Transverse colon (tissue), 4 donors: Measurements from ENCODE around the gene HBS1L. TPM values are rescaled to one million over a fixed set of nuclear protein-coding genes. Genes with fewer than 3 reads are reported as not detected.

ENCODE experiments used
- DNase-seq: peaks from one replicate; pipeline ENCODE4 v3.0.0-alpha.2; 2019
- H3K27ac ChIP-seq, 4 donors: fragments of 200-600 bp; sonication (generic); 2 replicates each; pipeline ENCODE4 v1.5.1; 2016 to 2018; ENCODE audit warnings: inconsistent platforms in 4 of 4
- H3K27me3 ChIP-seq: fragments of 200-600 bp; sonication (generic); 2 replicates; pipeline ENCODE4 v1.5.1; 2017; ENCODE audit warnings: inconsistent platforms
- H3K36me3 ChIP-seq, 4 donors: fragments of 200-600 bp; sonication (generic); 2 replicates each; pipeline ENCODE4 v1.5.1; 2017 to 2019; ENCODE audit warnings: inconsistent platforms in 4 of 4
- H3K4me1 ChIP-seq, 4 donors: fragments of 200-600 bp; sonication (generic); 2 replicates each; pipeline ENCODE4 v1.5.1; 2017 to 2020; ENCODE audit warnings: inconsistent platforms in 4 of 4
- H3K4me3 ChIP-seq, 4 donors: fragments of 200-600 bp; sonication (generic); 1 replicate in 1 of 4; 2 replicates in 3 of 4; pipeline versions ENCODE4 v1.5.1 to v1.6.1; 2017 to 2019; ENCODE audit warnings: inconsistent platforms in 4 of 4
- H3K9me3 ChIP-seq, 2 donors: fragments of 200-600 bp; sonication (generic); 2 replicates each; pipeline ENCODE4 v1.5.1; 2017 to 2019; ENCODE audit warnings: inconsistent platforms in 2 of 2
- CTCF ChIP-seq, 5 experiments: fragments of 200-600 bp in 3 of 5; fragments of 450-650 bp in 2 of 5; sonication (generic) in 3 of 5; IDR thresholded peaks; 1 replicate in 2 of 5; 2 replicates in 3 of 5; pipeline ENCODE4 v1.5.1; 2016 to 2017; ENCODE audit warnings: antibody characterized with exemption in 5 of 5, inconsistent platforms in 3 of 5, mild to moderate bottlenecking in 2 of 5, moderate library complexity in 1 of 5
- EP300 ChIP-seq: sonication (generic); formaldehyde crosslinking; IDR thresholded peaks from one replicate; pipeline ENCODE4 v1.6.1; 2017; ENCODE audit warnings: antibody characterized with exemption, low read depth
- POLR2A ChIP-seq: fragments of 450-650 bp; IDR thresholded peaks from one replicate; pipeline ENCODE4 v1.6.1; 2016; ENCODE audit warnings: antibody characterized with exemption, mild to moderate bottlenecking, moderate library complexity
- POLR2AphosphoS5 ChIP-seq, 3 donors: sonication (generic); formaldehyde crosslinking; IDR thresholded peaks; one replicate each; pipeline ENCODE4 v1.6.1; 2016; ENCODE audit warnings: antibody characterized with exemption in 3 of 3
- WGBS, 2 donors: methylation state at CpG; one replicate each; pipeline ENCODE4 v1.1.5; 2018; ENCODE audit warnings: low coverage in 1 of 2; 5-methylcytosine and 5-hydroxymethylcytosine counted together
- in situ Hi-C, 4 donors: fragments of 200-750 bp; cut with MboI; loops; one replicate each; pipeline versions ENCODE4 v1.15.0 to v1.15.1; 2017; ENCODE audit warnings: low sequenced_read_pairs in 3 of 4, low pct_ligation_motif_present in 1 of 4, low pct_unique_long_range_greater_than_20kb in 1 of 4
- intact Hi-C: fragments of 100-400 bp; cut with DNase I; formaldehyde crosslinking; loops from one replicate; pipeline ENCODE4 v1.15.1; 2023; ENCODE audit warnings: low total_unique reads
- total RNA-seq, 4 donors: library from RNA; depleted of rRNA; stranded (reverse); fragments of >200 nt; gene quantifications; one replicate each; pipeline ENCODE4 v1.1.0, GENCODE V29; 2016

The HBS1L gene
- total RNA-seq, 4 donors from 2014 or later: 18.9 to 33.2 (median 27.1) TPM

DNA sequence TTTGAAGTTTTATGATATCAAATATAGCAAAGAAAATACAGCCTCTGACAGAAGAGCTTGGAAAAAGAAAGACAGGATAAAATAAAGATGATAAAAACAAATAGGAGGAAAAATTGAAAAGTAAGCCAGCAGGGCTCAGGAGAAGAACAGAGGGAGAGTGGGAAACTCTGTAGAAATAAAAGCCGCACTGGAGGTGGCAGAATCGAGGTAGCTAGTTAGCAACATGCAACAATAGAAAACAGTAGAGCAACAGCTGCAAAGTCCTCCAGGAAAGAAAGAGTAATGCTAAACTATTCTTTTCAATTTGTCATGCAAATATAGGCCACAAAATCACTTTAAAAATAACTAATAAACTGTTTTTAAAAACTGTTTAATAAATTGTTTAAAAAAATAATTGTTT is 28.8 kb downstream of the HBS1L start:
- Histone ChIP-seq H3K4me3 (no peak overlapping the region), H3K9me3 (no peaks in the 10 kb centered on the region), H3K27ac (no peak overlapping the region), H3K4me1 (no peaks in the 10 kb centered on the region), H3K36me3 (peaks cover 0 to 7% (median 0%) of the 10 kb centered on the region in 4 donors), H3K27me3 (no peaks in the 10 kb centered on the region)
- DNase-seq: no peak
- no peak for TF ChIP-seq POLR2AphosphoS5 (IDR thresholded peaks at IDR 0.05)
- no peak for TF ChIP-seq EP300
- TF ChIP-seq POLR2A: no peak
- no peak for TF ChIP-seq CTCF (IDR thresholded peaks at IDR 0.05)
- 93% methylated on average over 2 of the region's 2 CpGs; no CpG with 5 or more reads in 1 of the 2 donors for WGBS, 2 donors
- in situ Hi-C loops (no loop called here), intact Hi-C loops (no loop called here)

- H3K9me3 ChIP-seq: no peaks in the 10 kb centered on the region
- WGBS, 2 donors: 95 to 96% methylated on average over 2 of the region's 2 CpGs
- no peak overlapping the region for H3K4me3 ChIP-seq
- H3K27me3 ChIP-seq: no peaks in the 10 kb centered on the region
- intact Hi-C loops: no loop called here
- no peak for DNase-seq
- no peak overlapping the region for H3K27ac ChIP-seq
- H3K36me3 ChIP-seq: peaks cover 0 to 6% (median 0%) of the 10 kb centered on the region in 4 donors
- no peaks in the 10 kb centered on the region for H3K4me1 ChIP-seq
- in situ Hi-C loops: no loop called here
- TF ChIP-seq POLR2A: no peak
- TF ChIP-seq POLR2AphosphoS5 (IDR thresholded peaks at IDR 0.05): no peak
- no peak for TF ChIP-seq CTCF (IDR thresholded peaks at IDR 0.05)
- no peak for TF ChIP-seq EP300
Observed at GRCh38 chr6:135025175-135025574, 29.4 kb downstream of the HBS1L start.

GRCh38 chr6:135022050-135022697 is 32.4 kb downstream of the HBS1L start:
- WGBS, 2 donors: 77 to 78% methylated on average over 2 of the region's 2 CpGs
- H3K27me3 ChIP-seq: no peaks in the 10 kb centered on the region
- no peaks in the 10 kb centered on the region for H3K4me1 ChIP-seq
- in situ Hi-C loops (no loop called here), intact Hi-C loops (no loop called here)
- no peaks in the 10 kb centered on the region for H3K36me3 ChIP-seq
- H3K4me3 ChIP-seq: no peak overlapping the region
- H3K9me3 ChIP-seq: no peaks in the 10 kb centered on the region
- TF ChIP-seq POLR2A (no peak), EP300 (no peak), CTCF (IDR thresholded peaks at IDR 0.05) (no peak), POLR2AphosphoS5 (IDR thresholded peaks at IDR 0.05) (no peak)
- no peak overlapping the region for H3K27ac ChIP-seq
- no peak for DNase-seq

DNA sequence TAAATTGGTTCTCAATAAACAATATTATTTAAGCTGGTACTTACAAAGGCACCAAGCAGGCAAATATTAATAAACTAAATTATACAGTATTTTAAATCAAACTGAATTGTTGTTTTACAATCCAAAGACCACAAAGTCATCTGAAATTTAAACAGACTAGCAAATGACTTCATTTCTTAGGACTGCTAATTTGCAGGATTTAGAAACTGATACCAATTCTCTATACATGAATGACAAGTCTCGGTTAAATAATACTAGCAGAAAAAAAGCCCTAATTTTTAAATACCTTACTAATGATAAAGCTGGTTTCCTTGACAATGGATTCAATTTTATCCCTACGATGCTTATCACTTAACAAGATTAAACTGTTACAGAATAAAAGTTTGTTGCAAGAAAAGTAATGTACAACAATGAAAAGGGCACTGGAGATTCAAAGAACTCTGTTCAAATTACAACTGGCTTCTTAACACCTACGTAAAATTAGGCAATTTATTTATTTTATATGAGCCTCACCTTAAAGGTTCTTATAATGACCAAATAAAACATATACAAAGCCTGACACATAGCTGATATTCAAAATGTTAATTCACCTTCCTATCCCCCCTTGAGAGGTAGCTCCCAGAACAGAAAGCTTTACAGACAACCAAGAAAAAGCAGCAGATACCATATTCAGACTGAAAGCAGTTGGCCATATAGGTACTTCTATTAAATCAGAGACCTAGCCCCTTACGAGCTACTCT is 33.1 kb downstream of the HBS1L start:
- Histone ChIP-seq H3K27ac (no peak overlapping the region), H3K27me3 (no peaks in the 10 kb centered on the region)

More for the DNA sequence above, 33.1 kb downstream of the HBS1L start:
- Histone ChIP-seq H3K4me3 (no peak overlapping the region), H3K9me3 (no peaks in the 10 kb centered on the region), H3K36me3 (no peaks in the 10 kb centered on the region), H3K4me1 (no peaks in the 10 kb centered on the region)
- TF ChIP-seq CTCF (IDR thresholded peaks at IDR 0.05) (no peak), EP300 (no peak), POLR2AphosphoS5 (IDR thresholded peaks at IDR 0.05) (no peak), POLR2A (no peak)
- DNase-seq: no peak
- intact Hi-C loops (no loop called here), in situ Hi-C loops (no loop called here)
- whole genome bisulfite sequencing, 2 donors: 64 to 84% methylated on average over 4 of the region's 4 CpGs
